ENCODE measurements around the gene DHPS. TPM values are rescaled to one million over a fixed set of nuclear protein-coding genes. Genes with fewer than 3 reads are reported as not detected.
"Not testable (repeated sequence)": the region's sequence is repeated elsewhere in the genome, so short reads cannot be mapped to it uniquely, and the experiment has no call there.

The DHPS gene
- total and polyA plus RNA-seq, 2 of the 13 experiments (the other 11 are each of a cell fraction or from before 2014, with no cell fraction given), result 43.3 to 84.3 TPM

DNA sequence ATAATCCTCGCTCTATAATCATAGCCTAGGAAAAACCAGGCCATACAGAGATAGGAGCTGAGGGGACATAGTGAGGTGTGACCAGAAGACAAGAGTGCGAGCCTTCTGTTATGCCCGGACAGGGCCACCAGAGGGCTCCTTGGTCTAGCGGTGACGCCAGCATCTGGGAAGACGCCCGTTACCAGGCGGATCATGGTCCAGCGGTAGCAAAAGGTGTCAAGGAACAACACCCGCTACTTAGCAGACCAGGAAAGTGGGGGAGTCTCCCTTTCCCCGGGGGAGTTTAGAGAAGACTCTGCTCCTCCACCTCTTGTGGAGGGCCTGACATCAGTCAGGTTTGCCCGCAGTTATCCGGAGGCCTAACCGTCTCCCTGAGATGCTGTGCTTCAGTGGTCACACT is 30.4 kb upstream of the DHPS start:
- H3K36me3 ChIP-seq (replicated peaks in 1 of 2; ENCODE audit: control insufficient read depth in 1 of 2, insufficient read depth in 2 of 2, low read length in 2 of 2), result peaks cover 36 to 66% of the 10 kb centered on the region in 2 experiments
- H3K27ac ChIP-seq (ENCODE audit: extremely low read length, insufficient read depth, low read length); H2AFZ ChIP-seq (ENCODE audit: low read length); H3K9ac ChIP-seq (ENCODE audit: insufficient read depth, low read depth, low read length); POLR2A ChIA-PET; H3K4me1 ChIP-seq (ENCODE audit: insufficient read depth, low read length); H4K20me1 ChIP-seq (ENCODE audit: insufficient read depth, low read length); H3K4me3 ChIP-seq (replicated peaks in 1 of 3; ENCODE audit: insufficient read depth in 1 of 3, low read depth in 2 of 3, low read length in 3 of 3); CTCF ChIA-PET (ENCODE audit: low intra/inter-chr PET ratio, low total read pairs); BruUV-seq (replicated peaks); DNase-seq (ENCODE audit: low spot score); ATAC-seq; H3K9me3 ChIP-seq (ENCODE audit: low read length); FAIRE-seq; H3K27me3 ChIP-seq (ENCODE audit: control insufficient read depth in 1 of 2, insufficient read depth in 2 of 2, low read length in 2 of 2); H3K79me2 ChIP-seq (ENCODE audit: insufficient read depth, low read length); intact Hi-C loops (cut with micrococcal nuclease; ENCODE audit: unreplicated experiment); H3K4me2 ChIP-seq (ENCODE audit: low read depth, low read length): not testable (repeated sequence)
- TF ChIP-seq TBX3 (IDR thresholded peaks at IDR 0.05; ENCODE audit: borderline replicate concordance) (0 out of 2 replicates have a peak, but pooled peaks have one; percentile 36), STAG1 (CRISPR knock-in tag; IDR thresholded peaks at IDR 0.05) (peak; percentile 41), RAD21 (CRISPR knock-in tag; IDR thresholded peaks at IDR 0.05) (peak; percentile 30; the same call in 1 of the 2 replicates), ZBTB38 (CRISPR knock-in tag; IDR thresholded peaks at IDR 0.05) (peak; percentile 21; the same call in 1 of the 2 replicates)
- TF ChIP-seq, protein P1, sequence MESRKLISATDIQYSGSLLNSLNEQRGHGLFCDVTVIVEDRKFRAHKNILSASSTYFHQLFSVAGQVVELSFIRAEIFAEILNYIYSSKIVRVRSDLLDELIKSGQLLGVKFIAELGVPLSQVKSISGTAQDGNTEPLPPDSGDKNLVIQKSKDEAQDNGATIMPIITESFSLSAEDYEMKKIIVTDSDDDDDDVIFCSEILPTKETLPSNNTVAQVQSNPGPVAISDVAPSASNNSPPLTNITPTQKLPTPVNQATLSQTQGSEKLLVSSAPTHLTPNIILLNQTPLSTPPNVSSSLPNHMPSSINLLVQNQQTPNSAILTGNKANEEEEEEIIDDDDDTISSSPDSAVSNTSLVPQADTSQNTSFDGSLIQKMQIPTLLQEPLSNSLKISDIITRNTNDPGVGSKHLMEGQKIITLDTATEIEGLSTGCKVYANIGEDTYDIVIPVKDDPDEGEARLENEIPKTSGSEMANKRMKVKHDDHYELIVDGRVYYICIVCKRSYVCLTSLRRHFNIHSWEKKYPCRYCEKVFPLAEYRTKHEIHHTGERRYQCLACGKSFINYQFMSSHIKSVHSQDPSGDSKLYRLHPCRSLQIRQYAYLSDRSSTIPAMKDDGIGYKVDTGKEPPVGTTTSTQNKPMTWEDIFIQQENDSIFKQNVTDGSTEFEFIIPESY (CRISPR knock-in tag; IDR thresholded peaks at IDR 0.05), result peak; percentile 99
- TF ChIP-seq, protein P2, sequence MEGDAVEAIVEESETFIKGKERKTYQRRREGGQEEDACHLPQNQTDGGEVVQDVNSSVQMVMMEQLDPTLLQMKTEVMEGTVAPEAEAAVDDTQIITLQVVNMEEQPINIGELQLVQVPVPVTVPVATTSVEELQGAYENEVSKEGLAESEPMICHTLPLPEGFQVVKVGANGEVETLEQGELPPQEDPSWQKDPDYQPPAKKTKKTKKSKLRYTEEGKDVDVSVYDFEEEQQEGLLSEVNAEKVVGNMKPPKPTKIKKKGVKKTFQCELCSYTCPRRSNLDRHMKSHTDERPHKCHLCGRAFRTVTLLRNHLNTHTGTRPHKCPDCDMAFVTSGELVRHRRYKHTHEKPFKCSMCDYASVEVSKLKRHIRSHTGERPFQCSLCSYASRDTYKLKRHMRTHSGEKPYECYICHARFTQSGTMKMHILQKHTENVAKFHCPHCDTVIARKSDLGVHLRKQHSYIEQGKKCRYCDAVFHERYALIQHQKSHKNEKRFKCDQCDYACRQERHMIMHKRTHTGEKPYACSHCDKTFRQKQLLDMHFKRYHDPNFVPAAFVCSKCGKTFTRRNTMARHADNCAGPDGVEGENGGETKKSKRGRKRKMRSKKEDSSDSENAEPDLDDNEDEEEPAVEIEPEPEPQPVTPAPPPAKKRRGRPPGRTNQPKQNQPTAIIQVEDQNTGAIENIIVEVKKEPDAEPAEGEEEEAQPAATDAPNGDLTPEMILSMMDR (CRISPR knock-in tag; IDR thresholded peaks at IDR 0.05), result peak; percentile 42
- WGBS (ENCODE audit: low lambda C conversion rate), result 82% methylated on average over 13 of the region's 14 CpGs
- in situ Hi-C loops (cut with HindIII; ENCODE audit: extremely low pct_ligation_motif_present, low pct_unique_long_range_greater_than_20kb), result loop anchor here (5.0 kb wide), 1 partner anchor 45 kb away; no protein-coding TSS in a partner anchor
